B cell (primary cell): ENCODE data around the gene PNPLA2. TPM values are rescaled to one million over a fixed set of nuclear protein-coding genes. Genes with fewer than 3 reads are reported as not detected.

Source experiments
- ATAC-seq: fragments of 200-7000 bp; cut with Tn5 transposase; one replicate; pipeline ENCODE4 v1.10.0; 2021; ENCODE audit warnings: low read depth, mild to moderate bottlenecking, moderate number of reproducible peaks, moderate library complexity
- CTCF ChIA-PET: fragments of 350-600 bp; sonication (Branson Sonifier 250); formaldehyde crosslinking; loops from one replicate; lab custom pipeline; 2021; ENCODE audit warnings: antibody characterized with exemption, inconsistent platforms; lab: Charles Lee
- POLR2A ChIA-PET: fragments of 350-600 bp; sonication (Branson Sonifier 250); formaldehyde crosslinking; loops from one replicate; lab custom pipeline; 2021; ENCODE audit warnings: antibody characterized with exemption; lab: Charles Lee
- DNase-seq: peaks from one replicate; pipeline ENCODE4 v3.0.0; 2013
- H2AFZ ChIP-seq: 2 replicates; pipeline ENCODE4 v1.6.1; 2012; ENCODE audit warnings: mild to moderate bottlenecking, low read depth, low read length; ENCODE audit not compliant: insufficient read depth, poor library complexity, severe bottlenecking
- H3K27ac ChIP-seq, 2 donors: 1 replicate in 1 of 2; 2 replicates in 1 of 2; pipeline ENCODE4 v1.5.1; 2012 to 2013; ENCODE audit warnings: low read length in 2 of 2, mild to moderate bottlenecking in 2 of 2, moderate library complexity in 1 of 2
- H3K27me3 ChIP-seq, 4 experiments: fragments of 200-600 bp in 1 of 4; sonication (generic) in 1 of 4; replicated peaks in 1 of 4; 1 replicate in 2 of 4; 2 replicates in 2 of 4; pipeline versions ENCODE4 v1.6.1 to v1.7.0; 2013 to 2016; ENCODE audit warnings: low read length in 3 of 4, mild to moderate bottlenecking in 2 of 4, mixed read lengths in 1 of 4, moderate library complexity in 1 of 4; ENCODE audit not compliant: insufficient read depth in 4 of 4, control insufficient read depth in 3 of 4; ENCODE audit errors: control extremely low read depth in 1 of 4
- H3K36me3 ChIP-seq, 2 experiments: replicated peaks in 1 of 2; 1 replicate in 1 of 2; 2 replicates in 1 of 2; pipeline versions ENCODE4 v1.6.1 to v1.7.1; 2013; ENCODE audit warnings: low read length in 1 of 2; ENCODE audit not compliant: insufficient read depth in 2 of 2, control insufficient read depth in 1 of 2; ENCODE audit errors: control extremely low read depth in 1 of 2, extremely low read depth in 1 of 2
- H3K4me1 ChIP-seq, 2 donors: fragments of 200-600 bp in 1 of 2; sonication (generic) in 1 of 2; 1 replicate in 1 of 2; 2 replicates in 1 of 2; pipeline versions ENCODE4 v1.5.1 to v1.6.1; 2013 to 2017; ENCODE audit warnings: low read length in 2 of 2; ENCODE audit not compliant: control insufficient read depth in 2 of 2, insufficient read depth in 2 of 2
- H3K4me2 ChIP-seq: replicated peaks from 2 replicates; pipeline ENCODE3; 2012; ENCODE audit warnings: mild to moderate bottlenecking, low read depth, low read length; ENCODE audit not compliant: poor library complexity, severe bottlenecking
- H3K4me3 ChIP-seq, 5 experiments: fragments of 200-600 bp in 1 of 5; sonication (generic) in 1 of 5; 1 replicate in 3 of 5; 2 replicates in 2 of 5; pipeline versions ENCODE4 v1.5.1 to v1.7.0; 2011 to 2016; ENCODE audit warnings: low read length in 4 of 5, mild to moderate bottlenecking in 4 of 5, low read depth in 2 of 5, control low read depth in 1 of 5, moderate library complexity in 1 of 5; ENCODE audit not compliant: insufficient read depth in 1 of 5; ENCODE audit errors: control extremely low read depth in 1 of 5, extremely low read depth in 1 of 5
- H3K79me2 ChIP-seq: fragments of 200-600 bp; sonication (generic); one replicate; pipeline ENCODE4 v1.6.0; 2016; ENCODE audit warnings: low read length; ENCODE audit not compliant: control insufficient read depth, insufficient read depth
- H3K9ac ChIP-seq: fragments of 200-600 bp; sonication (generic); 2 replicates; pipeline ENCODE4 v1.6.1; 2017; ENCODE audit warnings: mild to moderate bottlenecking, low read length, moderate library complexity
- H3K9me3 ChIP-seq, 3 donors: one replicate each; pipeline versions ENCODE4 v1.6.1 to v1.7.1; 2013; ENCODE audit warnings: low read length in 2 of 3; ENCODE audit not compliant: control insufficient read depth in 2 of 3, insufficient read depth in 1 of 3; ENCODE audit errors: control extremely low read depth in 1 of 3
- H4K20me1 ChIP-seq: 2 replicates; pipeline ENCODE4 v1.6.0; 2012; ENCODE audit warnings: mild to moderate bottlenecking, low read length; ENCODE audit not compliant: insufficient read depth, control insufficient read depth, poor library complexity, severe bottlenecking
- H3K27ac Mint-ChIP-seq: one replicate; pipeline ENCODE4 v1.8.0; 2021; ENCODE audit warnings: mixed read lengths
- H3K27me3 Mint-ChIP-seq: one replicate; pipeline ENCODE4 v1.8.0; 2021; ENCODE audit warnings: mixed read lengths
- H3K4me1 Mint-ChIP-seq: one replicate; pipeline ENCODE4 v1.8.0; 2021; ENCODE audit warnings: mixed read lengths
- H3K4me3 Mint-ChIP-seq: one replicate; pipeline ENCODE4 v1.8.0; 2021; ENCODE audit warnings: mixed read lengths
- H3K9me3 Mint-ChIP-seq: one replicate; pipeline ENCODE4 v1.8.0; 2022; ENCODE audit warnings: mixed read lengths; ENCODE audit not compliant: insufficient read depth
- EZH2 ChIP-seq: IDR thresholded peaks from 2 replicates; pipeline ENCODE4 v1.6.1; 2012; ENCODE audit warnings: borderline replicate concordance, low read depth, mild to moderate bottlenecking, moderate library complexity, low read length; ENCODE audit not compliant: insufficient read depth, poor library complexity, severe bottlenecking
- WGBS: methylation state at CpG from one replicate; pipeline ENCODE4 v1.1.5; 2013; ENCODE audit warnings: missing lambda C conversion rate; ENCODE audit not compliant: insufficient coverage; 5-methylcytosine and 5-hydroxymethylcytosine counted together
- intact Hi-C: fragments of 100-400 bp; cut with micrococcal nuclease; formaldehyde crosslinking; loops from one replicate; pipeline ENCODE4 v1.10.0; 2022
- polyA plus RNA-seq: library from polyadenylated mRNA; depleted of rRNA; stranded (reverse); fragments of >200 nt; gene quantifications from 2 replicates; pipeline ENCODE4 v1.2.3, GENCODE V29; 2012
- total RNA-seq, 2 donors: library from RNA; stranded (reverse); fragments of 120-200 nt in 1 of 2; gene quantifications; 1 replicate in 1 of 2; 2 replicates in 1 of 2; pipeline versions ENCODE4 v1.2.3 to v1.2.4, GENCODE V29; 2013 to 2022
- TF ChIP-seq, protein P1 (sequence below): fragments of 200-600 bp; IDR thresholded peaks from one replicate; pipeline ENCODE4 v1.8.0; 2022; ENCODE audit warnings: antibody characterized with exemption, mild to moderate bottlenecking

The PNPLA2 gene
- total and polyA plus RNA-seq, 2 donors (not counting 1 experiment from before 2014, with no cell fraction given) = 208 to 276 TPM

DNA sequence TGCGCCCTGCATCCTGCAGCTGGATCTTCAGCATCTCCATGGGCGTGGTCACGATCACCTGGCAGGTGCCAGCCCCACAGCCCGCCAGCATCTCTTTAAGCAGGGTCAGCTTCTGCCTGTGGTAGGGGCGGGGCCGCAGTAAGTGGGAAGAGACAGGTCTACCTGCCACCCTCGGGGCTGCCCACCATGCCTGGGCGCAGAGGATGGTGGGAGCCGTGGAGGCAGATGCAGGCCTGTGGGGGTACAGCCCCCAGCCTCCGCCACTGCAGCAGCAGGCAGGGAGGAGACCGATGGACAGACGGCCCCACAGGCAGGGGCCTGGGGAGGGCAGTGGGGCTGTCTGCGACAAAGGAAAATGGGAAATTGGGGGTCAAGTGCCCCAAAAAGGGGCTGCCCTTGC is 25.8 kb upstream of the PNPLA2 start:
- ChIA-PET POLR2A (interaction anchor here (0.7 kb wide), 1 partner anchor 9 kb away, joined by 3 read pairs; no protein-coding TSS in a partner anchor), CTCF (interaction anchor here (1.0 to 1.2 kb wide), 2 partner anchors 15 to 43 kb away, joined by 3 read pairs; partner anchors contain the start of gene GATD1)
- Mint-ChIP-seq H3K27ac (no peak overlapping the region), H3K4me1 (peaks cover 21% of the 10 kb centered on the region), H3K27me3 (no peaks in the 10 kb centered on the region), H3K9me3 (no peaks in the 10 kb centered on the region), H3K4me3 (no peak overlapping the region)
- 94% methylated on average over 13 of the region's 13 CpGs for WGBS
- Histone ChIP-seq H4K20me1 (peaks cover 63% of the 10 kb centered on the region), H3K4me1 (peaks cover 27 to 42% of the 10 kb centered on the region in 2 donors), H3K4me2 (no peak overlapping the region), H3K27me3 (peaks cover 0 to 24% (median 5%) of the 10 kb centered on the region in 4 experiments), H3K27ac (no peak overlapping the region), H3K9me3 (peaks cover 0 to 3% (median 0%) of the 10 kb centered on the region in 3 donors), H3K9ac (no peak overlapping the region), H2AFZ (no peak overlapping the region), H3K79me2 (peaks cover 35% of the 10 kb centered on the region), H3K4me3 (no peak overlapping the region), H3K36me3 (peaks cover 0 to 7% of the 10 kb centered on the region in 2 experiments)
- ATAC-seq (no peak), DNase-seq (no peak)
- intact Hi-C loops = loop anchor here (10.0 kb wide), 1 partner anchor 338 kb away; the partner anchor contains the start of gene PTDSS2
- TF ChIP-seq, protein P1, sequence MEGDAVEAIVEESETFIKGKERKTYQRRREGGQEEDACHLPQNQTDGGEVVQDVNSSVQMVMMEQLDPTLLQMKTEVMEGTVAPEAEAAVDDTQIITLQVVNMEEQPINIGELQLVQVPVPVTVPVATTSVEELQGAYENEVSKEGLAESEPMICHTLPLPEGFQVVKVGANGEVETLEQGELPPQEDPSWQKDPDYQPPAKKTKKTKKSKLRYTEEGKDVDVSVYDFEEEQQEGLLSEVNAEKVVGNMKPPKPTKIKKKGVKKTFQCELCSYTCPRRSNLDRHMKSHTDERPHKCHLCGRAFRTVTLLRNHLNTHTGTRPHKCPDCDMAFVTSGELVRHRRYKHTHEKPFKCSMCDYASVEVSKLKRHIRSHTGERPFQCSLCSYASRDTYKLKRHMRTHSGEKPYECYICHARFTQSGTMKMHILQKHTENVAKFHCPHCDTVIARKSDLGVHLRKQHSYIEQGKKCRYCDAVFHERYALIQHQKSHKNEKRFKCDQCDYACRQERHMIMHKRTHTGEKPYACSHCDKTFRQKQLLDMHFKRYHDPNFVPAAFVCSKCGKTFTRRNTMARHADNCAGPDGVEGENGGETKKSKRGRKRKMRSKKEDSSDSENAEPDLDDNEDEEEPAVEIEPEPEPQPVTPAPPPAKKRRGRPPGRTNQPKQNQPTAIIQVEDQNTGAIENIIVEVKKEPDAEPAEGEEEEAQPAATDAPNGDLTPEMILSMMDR = no peak
- no peak for TF ChIP-seq EZH2

DNA sequence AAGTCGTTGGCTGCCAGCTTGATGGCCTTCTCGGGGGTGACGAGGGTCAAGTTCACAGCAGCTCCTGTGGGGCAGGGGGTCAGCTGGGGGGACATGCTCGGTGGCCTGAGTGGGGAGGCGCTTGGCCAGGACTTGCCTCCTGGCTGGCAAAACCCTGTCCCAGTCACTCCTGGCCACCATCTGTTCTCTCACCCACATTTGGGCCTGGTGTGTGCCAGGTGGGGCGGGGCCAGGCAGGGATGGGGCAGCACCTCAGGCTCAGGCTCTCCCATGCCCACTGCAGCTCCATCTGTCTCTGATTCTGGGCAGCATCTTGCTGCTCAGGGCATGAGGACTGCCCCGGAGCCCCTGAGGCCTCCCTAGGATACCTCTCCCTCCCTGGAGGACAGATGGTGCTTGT is 25.2 kb upstream of the PNPLA2 start:
- Histone ChIP-seq H3K36me3 (peaks cover 0 to 7% of the 10 kb centered on the region in 2 experiments), H4K20me1 (peaks cover 62% of the 10 kb centered on the region), H3K9me3 (peaks cover 0 to 3% (median 0%) of the 10 kb centered on the region in 3 donors), H3K4me1 (peaks cover 23 to 39% of the 10 kb centered on the region in 2 donors), H3K9ac (no peak overlapping the region), H2AFZ (no peak overlapping the region), H3K27ac (no peak overlapping the region), H3K79me2 (peaks cover 35% of the 10 kb centered on the region), H3K4me2 (no peak overlapping the region), H3K4me3 (no peak overlapping the region), H3K27me3 (peaks cover 0 to 19% (median 5%) of the 10 kb centered on the region in 4 experiments)
- WGBS = 95% methylated on average over 6 of the region's 7 CpGs
- Mint-ChIP-seq H3K9me3 (no peaks in the 10 kb centered on the region), H3K27ac (no peak overlapping the region), H3K4me3 (peak overlapping the region; percentile 27), H3K27me3 (no peaks in the 10 kb centered on the region), H3K4me1 (peaks cover 21% of the 10 kb centered on the region)
- ChIA-PET POLR2A (interaction anchor here (1.1 kb wide), 1 partner anchor 49 kb away, joined by 3 read pairs; the partner anchor contains the start of genes POLR2L and TSPAN4), CTCF (interaction anchor here (1.0 to 1.2 kb wide), 2 partner anchors 16 to 43 kb away, joined by 3 read pairs; partner anchors contain the start of gene GATD1)
- ATAC-seq (no peak), DNase-seq (no peak)
- TF ChIP-seq, protein P1 = no peak
- TF ChIP-seq EZH2 = no peak
- intact Hi-C loops = loop anchor here (10.0 kb wide), 1 partner anchor 339 kb away; the partner anchor contains the start of gene PTDSS2
